HUES6 (cell line): ENCODE data around the gene SLC39A13.

Source experiments
- H3K27ac ChIP-seq: 2 replicates; pipeline ENCODE4 v1.7.0; 2013; ENCODE audit warnings: low read depth, mild to moderate bottlenecking, low read length, inconsistent platforms
- H3K27me3 ChIP-seq: 2 replicates; pipeline ENCODE4 v1.6.1; 2013; ENCODE audit warnings: low read length; ENCODE audit not compliant: control insufficient read depth, insufficient read depth
- H3K36me3 ChIP-seq: 2 replicates; pipeline ENCODE4 v1.6.1; 2013; ENCODE audit warnings: low read length; ENCODE audit not compliant: control insufficient read depth, insufficient read depth
- H3K4me1 ChIP-seq: 2 replicates; pipeline ENCODE4 v1.6.1; 2013; ENCODE audit warnings: low read length; ENCODE audit not compliant: control insufficient read depth, insufficient read depth
- H3K4me3 ChIP-seq: 2 replicates; pipeline ENCODE4 v1.5.1; 2013; ENCODE audit warnings: low read depth, low read length
- H3K9ac ChIP-seq: one replicate; pipeline ENCODE4 v1.6.1; 2013; ENCODE audit warnings: mild to moderate bottlenecking, low read length
- H3K9me3 ChIP-seq: 2 replicates; pipeline ENCODE4 v1.6.1; 2013; ENCODE audit warnings: low read depth, low read length; ENCODE audit not compliant: control insufficient read depth, insufficient read depth

The SLC39A13 gene

GRCh38 chr11:47375020-47375419 lies 33.4 kb upstream of the SLC39A13 start:
- Histone ChIP-seq H3K27me3 (no peaks in the 10 kb centered on the region), H3K36me3 (no peaks in the 10 kb centered on the region), H3K4me3 (no peak overlapping the region), H3K9ac (no peak overlapping the region), H3K4me1 (peaks cover 13% of the 10 kb centered on the region; the same call in 1 of the 2 replicates), H3K27ac (no peak overlapping the region), H3K9me3 (no peaks in the 10 kb centered on the region)

GRCh38 chr11:47375546-47376085 lies 32.8 kb upstream of the SLC39A13 start:
- H3K4me3 ChIP-seq: no peak overlapping the region
- H3K36me3 ChIP-seq: no peaks in the 10 kb centered on the region
- H3K9me3 ChIP-seq: no peaks in the 10 kb centered on the region
- H3K9ac ChIP-seq: no peak overlapping the region
- peaks cover 13% of the 10 kb centered on the region; the same call in 1 of the 2 replicates for H3K4me1 ChIP-seq
- no peak overlapping the region for H3K27ac ChIP-seq
- H3K27me3 ChIP-seq: no peaks in the 10 kb centered on the region

GRCh38 chr11:47376107-47376524 lies 32.3 kb upstream of the SLC39A13 start:
- Histone ChIP-seq H3K9ac (no peak overlapping the region), H3K27ac (no peak overlapping the region), H3K36me3 (no peaks in the 10 kb centered on the region)

GRCh38 chr11:47376525-47377371 lies 31.6 kb upstream of the SLC39A13 start:
- Histone ChIP-seq H3K36me3 (no peaks in the 10 kb centered on the region), H3K27me3 (no peaks in the 10 kb centered on the region), H3K27ac (no peak overlapping the region), H3K4me3 (no peak overlapping the region), H3K9me3 (no peaks in the 10 kb centered on the region), H3K4me1 (peaks cover 13% of the 10 kb centered on the region; the same call in 1 of the 2 replicates), H3K9ac (no peak overlapping the region)

More at GRCh38 chr11:47376107-47376524, 32.3 kb upstream of the SLC39A13 start:
- H3K9me3 ChIP-seq: no peaks in the 10 kb centered on the region
- no peaks in the 10 kb centered on the region for H3K27me3 ChIP-seq
- no peak overlapping the region for H3K4me3 ChIP-seq
- H3K4me1 ChIP-seq: peaks cover 13% of the 10 kb centered on the region; the same call in 1 of the 2 replicates

GRCh38 chr11:47377571-47378009 lies 30.8 kb upstream of the SLC39A13 start:
- H3K9ac ChIP-seq: no peak overlapping the region
- no peak overlapping the region for H3K27ac ChIP-seq
- H3K36me3 ChIP-seq: no peaks in the 10 kb centered on the region
- no peaks in the 10 kb centered on the region for H3K27me3 ChIP-seq
- no peak overlapping the region for H3K4me3 ChIP-seq
- H3K4me1 ChIP-seq: peaks cover 13% of the 10 kb centered on the region; the same call in 1 of the 2 replicates
- H3K9me3 ChIP-seq: no peaks in the 10 kb centered on the region

- Histone ChIP-seq H3K4me3 (no peak within 1 kb of the TSS), H3K36me3 (no peaks in the 10 kb centered on the region), H3K9me3 (no peaks in the 10 kb centered on the region), H3K4me1 (peaks cover 13% of the 10 kb centered on the region; the same call in 1 of the 2 replicates), H3K27me3 (no peaks in the 10 kb centered on the region), H3K27ac (no peak within 1 kb of the TSS), H3K9ac (no peak within 1 kb of the TSS)
These were observed 30.2 kb upstream of the SLC39A13 start, which contains the start of gene SPI1 for GRCh38 chr11:47378010-47378835. Gene SPI1 (minus strand): TSS chr11:47378547. CDS start chr11:47378353, 194 bp downstream.

GRCh38 chr11:47378836-47379170 lies 29.6 kb upstream of the SLC39A13 start:
- Histone ChIP-seq H3K27me3 (no peaks in the 10 kb centered on the region), H3K4me1 (peaks cover 13% of the 10 kb centered on the region; the same call in 1 of the 2 replicates), H3K9me3 (no peaks in the 10 kb centered on the region), H3K27ac (no peak overlapping the region), H3K4me3 (no peak overlapping the region), H3K36me3 (no peaks in the 10 kb centered on the region), H3K9ac (no peak overlapping the region)

- no peak overlapping the region for H3K4me3 ChIP-seq
These were observed 29.1 kb upstream of the SLC39A13 start for GRCh38 chr11:47379317-47379716.

GRCh38 chr11:47380078-47380477 lies 28.3 kb upstream of the SLC39A13 start:
- Histone ChIP-seq H3K9me3 (no peaks in the 10 kb centered on the region), H3K9ac (no peak overlapping the region), H3K36me3 (no peaks in the 10 kb centered on the region), H3K4me3 (no peak overlapping the region), H3K27me3 (no peaks in the 10 kb centered on the region), H3K4me1 (peaks cover 7% of the 10 kb centered on the region; the same call in 1 of the 2 replicates), H3K27ac (no peak overlapping the region)

More at GRCh38 chr11:47379317-47379716, 29.1 kb upstream of the SLC39A13 start:
- H3K27me3 ChIP-seq: no peaks in the 10 kb centered on the region
- H3K36me3 ChIP-seq: no peaks in the 10 kb centered on the region
- H3K9me3 ChIP-seq: no peaks in the 10 kb centered on the region
- no peak overlapping the region for H3K9ac ChIP-seq
- H3K4me1 ChIP-seq: peaks cover 11% of the 10 kb centered on the region; the same call in 1 of the 2 replicates
- no peak overlapping the region for H3K27ac ChIP-seq

- Histone ChIP-seq H3K9ac (no peak overlapping the region), H3K4me1 (peaks cover 7% of the 10 kb centered on the region; the same call in 1 of the 2 replicates), H3K27ac (no peak overlapping the region), H3K4me3 (no peak overlapping the region), H3K27me3 (no peaks in the 10 kb centered on the region), H3K9me3 (no peaks in the 10 kb centered on the region), H3K36me3 (no peaks in the 10 kb centered on the region)
These were observed 25.3 kb upstream of the SLC39A13 start for GRCh38 chr11:47383071-47383470.
